K562 (cell line): ENCODE results near the gene USP14. TPM values are rescaled to one million over a fixed set of nuclear protein-coding genes. Genes with fewer than 3 reads are reported as not detected.

Source experiments
- ARID1B ChIP-seq: fragments of 450-650 bp; IDR thresholded peaks from 2 replicates; pipeline ENCODE4 v1.6.1; 2016; ENCODE audit warnings: antibody characterized with exemption, mild to moderate bottlenecking, inconsistent platforms
- DPF2 ChIP-seq: fragments of 450-650 bp; IDR thresholded peaks from 2 replicates; pipeline ENCODE4 v1.6.1; 2016
- FOSL1 ChIP-seq: fragments of 200-800 bp; sonication (Bioruptor generic); conservative IDR thresholded peaks from 2 replicates; pipeline ENCODE4 v1.6.1; 2016; ENCODE audit warnings: missing genetic modification characterization, missing compliant biosample characterization
- HDAC2 ChIP-seq: fragments of 450-650 bp; IDR thresholded peaks from 2 replicates; pipeline ENCODE4 v1.6.1; 2016; ENCODE audit warnings: mild to moderate bottlenecking
- LEF1 ChIP-seq: fragments of 450-650 bp; IDR thresholded peaks from 2 replicates; pipeline ENCODE4 v1.6.1; 2016; ENCODE audit warnings: mild to moderate bottlenecking
- MTA1 ChIP-seq: fragments of 450-650 bp; IDR thresholded peaks from 2 replicates; pipeline ENCODE4 v1.6.1; 2017; ENCODE audit warnings: borderline replicate concordance
- SMAD4 ChIP-seq: fragments of 250-450 bp; sonication (Bioruptor Pico); conservative IDR thresholded peaks from 2 replicates; pipeline ENCODE4 v1.8.0; 2021; ENCODE audit warnings: inconsistent platforms, mild to moderate bottlenecking, moderate library complexity
- SMARCA4 ChIP-seq: fragments of 450-650 bp; IDR thresholded peaks from 2 replicates; pipeline ENCODE4 v1.6.1; 2016
- polyA plus RNA-seq, 8 experiments: library from polyadenylated mRNA; depleted of rRNA in 4 of 8; stranded (reverse) in 5 of 8; unstranded in 3 of 8; fragments of >200 nt; fragmentation: Nextera tagmentation in 2 of 8; fragmentation: Illumina TruSeq in 1 of 8; extraction: Ambion mirVana in 2 of 8; extraction: Trizol in 1 of 8; gene quantifications; 2 replicates each; pipeline versions ENCODE4 v1.2.1 to v1.2.3, GENCODE V29; 2011 to 2014; ENCODE audit warnings: inconsistent platforms in 1 of 8, missing spikeins in 1 of 8
- total RNA-seq, 7 experiments: library from RNA; depleted of rRNA in 6 of 7; stranded (reverse); fragments of >200 nt in 6 of 7; fragmentation: Illumina TruSeq in 2 of 7; extraction: Trizol in 2 of 7; gene quantifications; 2 replicates each; pipeline versions ENCODE4 v1.2.1 to v1.2.3, GENCODE V29; 2011 to 2021; ENCODE audit warnings: low replicate concordance in 1 of 7
- TF ChIP-seq, protein P1 (sequence below): fragments of 450-650 bp; formaldehyde crosslinking; IDR thresholded peaks from 2 replicates; pipeline ENCODE4 v1.4.0; 2022; ENCODE audit warnings: mild to moderate bottlenecking, moderate library complexity

The USP14 gene
- total and polyA plus RNA-seq, 9 of the 15 experiments (the other 6 are each of a cell fraction or from before 2014, with no cell fraction given): 18.7 to 129 (median 40.3) TPM

DNA sequence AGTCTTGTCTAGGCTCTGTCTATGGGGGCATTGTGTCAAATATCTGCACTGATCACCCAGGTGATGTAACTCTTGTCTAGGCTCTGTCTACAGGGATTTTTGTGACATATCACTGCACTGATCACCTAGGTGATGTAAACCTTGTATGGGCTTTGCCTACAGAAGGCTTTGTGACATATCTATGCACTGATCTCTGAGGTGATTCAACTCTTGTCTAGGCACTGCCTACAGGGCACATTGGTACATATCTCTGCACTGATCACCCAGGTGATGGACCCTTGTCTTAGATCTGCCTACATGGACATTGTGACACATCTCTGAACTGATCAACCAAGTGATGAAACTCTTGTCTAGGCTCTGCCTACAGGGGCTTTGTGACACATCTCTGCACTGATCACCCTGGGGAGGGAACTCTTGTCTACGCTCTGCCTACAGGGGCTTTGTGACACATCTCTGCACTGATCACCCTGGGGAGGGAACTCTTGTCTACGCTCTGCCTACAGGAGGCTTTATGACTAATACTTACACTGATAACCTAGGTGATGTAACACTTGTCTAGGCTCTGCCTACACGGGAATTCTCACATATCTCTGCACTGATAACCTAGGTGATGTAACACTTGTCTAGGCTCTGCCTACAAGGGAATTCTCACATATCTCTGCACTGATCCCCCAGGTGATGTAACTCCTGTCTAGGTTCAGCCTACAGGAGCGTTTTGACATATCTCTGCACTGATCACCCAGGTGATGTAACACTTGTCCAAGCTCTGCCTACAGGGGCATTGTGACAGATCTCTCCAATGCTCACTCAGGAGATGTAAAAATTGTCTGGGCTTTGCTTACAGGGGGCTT lies 47.8 kb upstream of the USP14 start (continued):
- TF ChIP-seq ARID1B (peak; percentile 67), SMARCA4 (peak; percentile 82; the same call in 1 of the 2 replicates), FOSL1 (tag) (peak; percentile 72; the same call in 1 of the 2 replicates), LEF1 (peak; percentile 22; the same call in 1 of the 2 replicates), MTA1 (peak; percentile 64; the same call in 1 of the 2 replicates), SMAD4 (CRISPR knock-in tag) (peak; percentile 98), DPF2 (peak; percentile 59), HDAC2 (peak; percentile 80)
- TF ChIP-seq, protein P1, sequence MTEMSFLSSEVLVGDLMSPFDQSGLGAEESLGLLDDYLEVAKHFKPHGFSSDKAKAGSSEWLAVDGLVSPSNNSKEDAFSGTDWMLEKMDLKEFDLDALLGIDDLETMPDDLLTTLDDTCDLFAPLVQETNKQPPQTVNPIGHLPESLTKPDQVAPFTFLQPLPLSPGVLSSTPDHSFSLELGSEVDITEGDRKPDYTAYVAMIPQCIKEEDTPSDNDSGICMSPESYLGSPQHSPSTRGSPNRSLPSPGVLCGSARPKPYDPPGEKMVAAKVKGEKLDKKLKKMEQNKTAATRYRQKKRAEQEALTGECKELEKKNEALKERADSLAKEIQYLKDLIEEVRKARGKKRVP (CRISPR knock-in tag): 0 out of 2 replicates have a peak, but pooled peaks have one; percentile 41
- TF ChIP-seq, all 486 proteins: peak for 33; not testable (repeated sequence) for 453
